COLO668 (cell line): ENCODE data around the gene GPC3.

Experiments used
- DNase-seq: peaks from one replicate; lab custom pipeline; 2025; ENCODE audit not compliant: unreplicated experiment; lab: John Stamatoyannopoulos, UW

The GPC3 gene

DNA sequence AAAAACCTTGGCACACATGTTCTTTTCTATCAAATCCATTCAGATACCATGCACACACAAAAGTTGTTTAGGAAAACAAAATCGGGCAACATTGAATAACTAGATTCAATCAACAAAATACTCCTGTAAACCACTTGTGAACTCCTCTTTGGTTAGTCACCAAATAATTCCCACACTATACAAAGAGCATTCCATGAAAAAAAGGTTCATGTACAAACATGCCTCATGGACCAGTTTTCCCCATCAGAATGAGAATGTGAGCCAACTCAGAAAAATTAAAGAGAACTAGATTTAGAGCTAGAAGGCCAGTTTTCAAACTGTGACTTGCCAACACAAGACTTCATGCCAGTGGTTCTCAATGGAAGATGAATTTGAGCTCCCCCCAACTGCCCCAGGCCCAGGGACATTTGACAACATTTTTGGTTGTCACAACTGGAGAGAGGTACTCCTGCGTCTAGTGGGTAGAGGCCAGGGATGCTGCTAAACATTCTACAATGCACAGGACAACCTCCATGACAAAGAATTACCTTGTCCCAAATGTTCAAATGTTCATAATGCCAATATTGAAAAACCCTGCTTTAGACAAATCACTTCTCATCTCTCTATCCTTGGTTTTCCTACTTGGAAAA, 55.4 kb downstream of the GPC3 start:
- DNase-seq = no peak

DNA sequence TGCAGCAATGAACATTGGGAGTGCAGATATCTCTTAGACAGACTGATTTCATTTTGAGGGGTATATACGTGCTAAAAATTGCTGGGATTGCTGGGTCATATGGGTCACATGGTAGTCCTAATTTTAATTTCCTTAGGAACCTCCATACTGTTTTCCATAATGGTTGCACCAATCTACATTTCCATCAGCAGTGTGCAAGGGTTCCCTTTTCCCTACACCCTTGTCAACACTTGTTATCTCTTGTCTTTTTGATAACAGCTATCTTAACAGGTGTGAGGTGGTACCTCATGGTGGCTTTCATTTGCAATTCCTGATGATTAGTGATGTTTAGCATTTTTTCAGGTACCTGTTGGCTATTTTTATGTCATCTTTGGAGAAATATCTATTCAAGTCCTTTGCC, 57.0 kb downstream of the GPC3 start:
- no peak for DNase-seq

DNA sequence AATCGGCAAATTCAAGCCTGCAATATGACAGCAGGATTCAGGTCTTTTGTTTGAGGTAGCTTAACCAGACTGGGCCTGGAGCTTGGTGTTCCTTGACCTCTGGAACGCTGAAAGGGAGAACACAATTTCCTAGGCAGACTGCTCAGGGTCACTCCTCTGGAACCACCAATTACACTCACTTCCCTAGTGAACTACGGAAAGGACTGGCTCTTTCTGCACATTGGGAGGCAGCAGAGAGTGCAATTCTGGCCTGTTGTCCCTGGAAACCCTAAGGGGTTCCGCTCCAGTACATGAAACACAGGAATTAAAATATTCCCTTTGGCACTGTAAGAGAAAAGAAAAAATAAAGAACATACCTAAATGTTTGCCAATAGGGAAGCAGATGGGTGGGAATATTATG, 58.6 kb downstream of the GPC3 start:
- DNase-seq = no peak

DNA sequence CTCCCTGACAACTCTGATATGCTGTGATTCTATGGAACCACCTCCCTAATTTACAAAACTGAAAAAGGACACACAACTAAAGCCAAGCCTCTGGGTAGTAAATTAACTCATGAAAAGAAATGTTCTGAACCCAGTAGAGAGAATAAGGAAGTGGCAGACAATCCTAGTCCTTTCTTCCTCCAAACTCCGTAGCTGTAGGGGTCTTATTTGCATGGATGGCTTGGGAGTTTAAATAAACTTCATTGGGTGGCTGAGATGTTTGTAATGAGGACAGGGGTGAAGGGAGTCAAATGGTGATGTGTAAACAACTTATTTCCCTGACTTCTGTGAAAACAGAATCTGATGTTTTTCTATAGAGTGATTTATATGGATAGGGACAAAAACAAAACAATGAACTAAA, 59.3 kb downstream of the GPC3 start:
- DNase-seq = no peak

DNA sequence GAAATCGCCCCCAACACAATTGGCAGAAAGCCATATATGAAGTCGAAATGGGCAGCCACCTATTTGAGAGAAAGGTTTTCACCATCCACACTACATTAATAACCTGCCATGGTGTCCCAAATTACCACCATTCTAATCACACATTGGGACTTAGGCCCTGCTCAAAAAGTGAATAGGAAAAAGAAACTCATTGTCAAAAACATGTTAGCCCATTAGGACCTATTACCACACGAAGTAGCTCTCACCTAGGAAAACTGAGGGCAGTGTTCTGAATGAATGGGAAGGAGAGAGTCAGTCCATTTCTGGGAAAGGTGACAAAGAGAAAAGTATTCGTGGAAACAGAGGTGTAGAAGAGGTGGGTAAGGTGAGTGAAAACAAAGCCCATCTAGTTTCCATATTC, 60.8 kb downstream of the GPC3 start:
- DNase-seq = no peak

DNA sequence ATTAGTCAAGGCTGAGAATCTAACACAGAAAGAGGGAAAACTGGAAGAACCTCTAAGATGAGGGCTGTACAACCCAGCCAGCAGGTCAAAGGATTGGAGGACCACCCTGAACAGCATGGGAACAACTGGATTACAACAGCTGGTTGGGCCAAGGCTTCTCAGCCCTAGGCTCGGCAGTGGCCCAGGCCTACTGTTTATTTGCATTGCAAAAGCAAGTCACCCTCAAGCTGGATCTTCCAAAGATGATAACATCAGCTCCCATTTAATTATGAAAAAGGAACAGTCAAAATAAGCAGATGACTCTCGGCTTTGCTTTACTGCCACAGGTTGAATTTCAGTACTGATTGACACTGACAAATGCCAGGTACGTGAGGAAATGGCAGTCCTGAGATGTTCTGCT, 61.8 kb downstream of the GPC3 start:
- DNase-seq = no peak

DNA sequence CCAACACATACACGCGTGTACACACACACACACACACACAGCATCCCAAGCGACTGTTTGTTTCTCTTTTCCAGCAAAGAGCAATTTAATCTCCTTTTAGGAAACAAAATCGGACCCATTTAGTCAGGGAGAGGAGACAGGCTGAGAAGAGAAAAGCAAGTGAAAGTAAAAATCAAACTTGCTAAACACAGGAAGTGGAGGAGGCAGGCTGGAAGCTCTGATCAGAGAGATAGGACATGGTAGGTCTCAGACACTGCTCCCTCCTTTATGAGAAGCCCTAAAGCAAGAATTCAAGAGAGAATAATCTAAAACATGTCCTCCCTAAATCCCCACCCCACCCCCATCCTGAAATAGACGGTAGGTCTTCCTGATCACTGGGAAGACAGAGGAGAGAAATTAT, 62.3 kb downstream of the GPC3 start:
- DNase-seq = no peak

DNA sequence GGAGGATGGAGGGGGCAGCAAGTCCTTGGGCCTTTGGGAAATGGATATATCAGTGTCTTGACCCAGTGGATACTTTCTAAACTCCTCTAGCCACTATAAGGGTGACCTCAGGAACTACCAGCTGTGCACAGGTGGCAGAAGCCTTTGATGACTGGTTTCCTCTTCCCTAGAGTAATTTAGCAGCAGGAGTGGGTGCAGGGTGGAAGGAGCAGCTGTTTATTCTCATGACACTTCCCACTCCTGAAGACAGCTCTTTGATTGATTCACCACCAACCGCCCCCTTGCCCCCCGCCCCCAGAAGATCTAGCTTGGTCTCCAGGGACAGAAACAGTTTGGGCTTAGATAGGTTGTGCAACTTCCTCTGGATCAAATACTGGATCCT, 63.0 kb downstream of the GPC3 start:
- DNase-seq = no peak

DNA sequence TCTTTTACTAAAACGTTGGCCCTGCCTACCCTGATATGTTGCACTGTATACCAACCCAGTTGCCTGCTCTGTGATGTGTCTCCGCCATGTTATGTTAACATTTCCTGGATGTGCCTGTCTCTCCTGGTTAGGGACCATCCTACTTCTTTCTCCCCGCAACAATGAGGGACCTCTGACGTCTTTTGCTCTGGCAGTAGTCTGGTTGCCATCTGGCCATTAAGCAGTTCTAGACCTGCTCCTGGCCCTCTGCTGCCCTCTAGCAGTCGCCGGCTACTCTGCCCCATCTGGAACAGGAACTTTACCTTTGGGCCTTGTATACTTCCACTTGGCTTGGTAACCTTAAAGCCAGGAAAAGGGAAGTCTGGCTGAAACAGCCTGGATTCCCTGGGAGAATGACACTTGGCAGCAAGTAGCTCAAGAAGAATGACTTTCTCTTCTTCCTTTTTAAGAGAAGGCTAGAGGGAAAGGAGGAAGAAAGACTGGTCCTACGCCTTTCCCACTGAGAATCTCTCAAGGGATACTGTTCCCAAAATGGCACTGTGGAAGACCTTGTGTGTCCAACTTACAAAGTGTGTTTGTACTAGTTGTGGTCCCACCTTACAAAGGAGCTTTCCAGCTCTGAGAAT, 63.5 kb downstream of the GPC3 start:
- peak; percentile 45 for DNase-seq

DNA sequence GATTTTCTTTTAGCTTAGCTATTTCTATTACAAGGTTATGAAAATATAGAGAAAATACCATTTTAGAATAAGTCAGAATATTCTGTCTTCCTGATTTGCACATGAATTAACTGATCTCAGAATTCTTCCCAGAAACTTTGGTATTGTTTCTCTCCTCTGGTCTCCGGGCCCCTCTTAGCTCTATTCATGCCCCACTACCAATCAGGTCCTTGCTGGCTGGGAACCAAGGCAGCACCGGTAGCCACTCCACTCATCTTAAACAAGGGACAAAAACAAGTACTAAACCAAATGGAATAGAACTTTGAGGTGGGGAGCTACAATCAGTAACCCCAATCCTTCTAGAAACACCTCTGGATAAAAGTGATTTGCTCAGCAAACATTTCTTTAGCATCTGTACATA, 64.3 kb downstream of the GPC3 start:
- no peak for DNase-seq

DNA sequence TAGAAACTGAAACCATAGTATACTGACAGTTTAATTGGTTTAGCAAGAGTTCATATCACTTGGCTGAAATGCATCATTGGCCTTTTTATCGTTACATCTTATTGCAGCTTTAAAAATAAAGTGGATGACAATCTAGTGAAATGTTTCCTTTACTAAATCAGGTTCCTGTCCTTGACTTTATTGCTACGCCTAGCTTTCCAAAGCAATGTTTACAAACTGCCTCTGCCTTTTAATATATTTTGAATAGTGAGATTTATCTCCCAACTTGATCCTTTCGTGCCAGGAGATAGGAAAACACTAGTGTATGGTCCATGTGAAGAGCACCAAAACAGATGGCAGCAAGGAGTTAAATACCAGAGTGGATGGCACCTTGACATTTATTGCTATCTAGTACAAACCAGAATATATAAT, 67.0 kb downstream of the GPC3 start:
- DNase-seq = no peak

DNA sequence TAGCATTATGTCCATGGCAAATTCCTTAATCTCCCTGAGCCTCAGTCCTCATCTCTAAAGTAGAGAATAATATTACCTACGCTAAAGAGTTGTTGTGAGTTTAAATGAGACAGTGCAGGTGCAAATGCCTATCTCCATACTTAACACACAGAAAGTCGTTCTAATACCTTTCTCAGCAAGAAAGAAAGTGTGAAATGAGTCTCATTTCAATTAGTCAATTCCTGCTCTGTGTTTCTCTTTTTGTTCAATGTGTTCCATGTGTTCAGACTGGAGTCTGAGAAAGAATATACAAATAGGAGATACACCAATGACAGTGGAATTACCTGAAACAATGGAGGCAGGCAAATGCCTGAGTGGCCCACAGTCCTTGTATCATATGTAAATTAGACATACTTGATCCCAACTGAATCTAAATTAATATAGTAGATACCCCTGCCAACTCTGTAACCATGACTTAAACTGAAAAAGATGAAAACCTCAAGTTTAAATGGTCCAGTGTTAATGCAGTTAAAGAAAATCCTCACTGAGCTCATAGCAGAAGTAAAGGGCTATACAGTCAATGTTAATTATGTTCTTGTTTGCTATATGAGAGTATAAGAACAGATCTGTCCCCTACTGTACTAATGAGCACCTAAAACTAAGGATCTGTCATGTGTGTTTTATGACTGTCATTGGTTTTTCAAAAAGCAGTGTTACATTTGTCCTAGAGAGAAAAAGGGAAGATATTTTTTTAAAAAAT, 68.2 kb downstream of the GPC3 start:
- no peak for DNase-seq

DNA sequence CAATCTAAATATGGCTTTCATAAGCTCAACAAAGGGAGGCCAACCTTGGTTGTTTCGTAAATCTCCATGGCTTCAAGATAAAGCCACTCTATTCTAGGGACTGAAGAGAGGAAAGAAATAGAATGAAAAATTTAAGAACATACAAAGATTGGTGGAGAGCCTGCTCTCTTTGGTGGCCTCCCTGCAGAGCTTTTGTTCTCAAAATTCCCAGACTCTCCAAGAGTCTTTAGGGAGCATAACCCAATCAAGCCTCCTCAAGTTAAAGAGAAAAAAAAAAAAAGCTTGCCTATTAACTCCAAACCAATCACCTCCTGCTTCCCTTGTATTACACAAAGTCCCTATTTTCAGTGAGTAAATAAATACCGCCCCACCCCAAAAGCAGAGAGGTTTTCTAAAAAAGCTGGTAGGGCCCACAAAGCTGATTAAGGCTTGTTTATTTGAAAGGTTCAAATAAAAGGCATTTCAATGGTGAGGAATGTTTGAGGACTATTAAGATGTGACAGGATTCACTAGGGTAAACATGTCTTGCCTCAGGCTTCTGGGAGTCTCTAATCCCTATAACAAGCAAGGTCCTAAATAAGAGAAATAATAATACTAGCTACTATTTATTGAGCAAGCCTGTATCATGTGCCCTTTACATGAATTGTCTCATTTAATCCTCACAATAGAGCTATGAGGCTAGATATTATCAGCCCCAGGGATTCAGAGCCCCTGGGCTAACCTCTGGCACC, 71.6 kb downstream of the GPC3 start:
- no peak for DNase-seq

DNA sequence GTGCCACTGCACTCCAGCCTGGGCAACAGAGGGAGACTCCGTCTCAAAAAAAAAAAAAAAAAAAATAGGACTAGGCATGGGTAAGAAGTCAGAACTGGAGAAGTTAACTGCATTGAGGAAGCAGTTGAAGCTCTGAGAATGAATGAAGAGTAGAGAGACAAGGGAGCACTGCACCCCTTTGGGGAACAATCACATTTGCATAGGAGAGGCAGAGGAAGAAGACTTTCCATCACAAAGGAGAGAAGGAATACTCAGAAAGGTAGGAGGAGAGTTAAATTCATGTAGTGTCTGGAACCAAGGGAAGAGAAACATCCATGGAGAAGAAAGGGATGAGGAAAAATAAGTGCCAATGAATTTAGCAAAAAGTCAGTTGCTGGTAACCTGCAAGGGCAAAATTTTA, 72.4 kb downstream of the GPC3 start:
- DNase-seq = no peak

DNA sequence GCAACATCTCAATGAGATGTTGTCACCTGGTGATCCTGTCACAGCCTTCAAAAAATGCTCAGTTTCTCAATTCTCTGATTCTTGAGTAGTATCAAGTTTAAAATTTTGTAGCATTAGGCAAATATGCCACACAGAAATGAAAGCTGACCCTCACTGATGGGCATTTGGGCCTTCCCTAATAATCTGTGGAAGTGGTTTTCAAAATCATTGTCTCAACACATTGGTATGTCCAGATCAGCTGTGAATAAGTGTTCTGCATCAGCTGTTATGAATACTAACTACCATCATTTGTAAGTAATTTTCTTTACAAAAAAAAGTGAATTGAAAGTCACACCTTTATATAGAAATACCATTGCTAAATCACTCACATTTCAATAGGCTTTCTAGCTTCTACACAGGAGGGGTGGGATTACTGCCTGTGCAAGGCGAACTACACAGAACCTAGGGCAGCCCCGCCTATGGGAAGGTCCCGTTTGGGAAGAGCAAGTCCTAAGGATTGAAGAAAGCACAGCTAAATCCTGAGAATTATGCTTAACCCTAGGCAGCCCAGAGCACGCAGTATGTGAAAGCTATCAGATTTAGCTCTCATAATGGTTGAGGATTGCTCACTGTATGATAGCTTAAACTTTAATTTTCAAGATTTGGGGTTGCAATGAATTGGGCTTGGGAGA, 73.4 kb downstream of the GPC3 start:
- no peak for DNase-seq

DNA sequence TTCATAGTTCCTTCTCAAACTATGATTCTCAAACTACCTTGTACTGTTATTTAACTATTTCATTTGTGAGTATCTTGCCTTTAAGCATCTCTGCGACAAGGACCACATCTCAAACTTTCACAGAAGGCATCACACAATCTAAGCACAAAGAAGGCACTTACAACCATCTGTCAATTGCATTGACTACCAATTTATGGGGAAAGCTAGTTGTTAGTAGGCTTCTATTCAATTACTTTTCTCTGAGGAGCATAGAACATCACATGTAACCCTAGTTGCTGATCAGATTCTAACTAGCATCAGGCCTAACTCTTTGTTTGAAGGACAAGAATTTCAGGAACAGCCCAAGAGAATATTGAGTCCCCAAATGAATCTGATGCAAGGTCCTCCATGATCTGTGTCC, 74.9 kb downstream of the GPC3 start:
- DNase-seq = no peak

DNA sequence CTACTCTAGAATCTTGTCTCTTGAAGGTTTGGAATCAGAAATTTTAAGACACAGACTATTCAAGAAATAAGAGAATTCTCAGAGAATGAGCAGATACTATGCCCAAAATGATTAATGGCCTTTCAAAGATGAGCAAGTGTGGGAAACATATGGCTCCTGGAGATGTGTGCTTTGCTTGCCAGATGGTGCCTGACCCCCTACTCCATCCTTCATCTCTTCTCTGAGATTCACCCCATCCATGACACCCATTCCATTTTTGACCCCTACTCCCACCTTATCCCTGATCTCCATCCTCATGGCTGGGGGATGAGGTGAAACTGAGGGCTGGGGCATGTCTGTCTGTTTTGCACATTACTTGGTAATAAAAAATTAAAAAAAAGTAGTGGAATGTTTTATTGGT, 75.5 kb downstream of the GPC3 start:
- DNase-seq = no peak

DNA sequence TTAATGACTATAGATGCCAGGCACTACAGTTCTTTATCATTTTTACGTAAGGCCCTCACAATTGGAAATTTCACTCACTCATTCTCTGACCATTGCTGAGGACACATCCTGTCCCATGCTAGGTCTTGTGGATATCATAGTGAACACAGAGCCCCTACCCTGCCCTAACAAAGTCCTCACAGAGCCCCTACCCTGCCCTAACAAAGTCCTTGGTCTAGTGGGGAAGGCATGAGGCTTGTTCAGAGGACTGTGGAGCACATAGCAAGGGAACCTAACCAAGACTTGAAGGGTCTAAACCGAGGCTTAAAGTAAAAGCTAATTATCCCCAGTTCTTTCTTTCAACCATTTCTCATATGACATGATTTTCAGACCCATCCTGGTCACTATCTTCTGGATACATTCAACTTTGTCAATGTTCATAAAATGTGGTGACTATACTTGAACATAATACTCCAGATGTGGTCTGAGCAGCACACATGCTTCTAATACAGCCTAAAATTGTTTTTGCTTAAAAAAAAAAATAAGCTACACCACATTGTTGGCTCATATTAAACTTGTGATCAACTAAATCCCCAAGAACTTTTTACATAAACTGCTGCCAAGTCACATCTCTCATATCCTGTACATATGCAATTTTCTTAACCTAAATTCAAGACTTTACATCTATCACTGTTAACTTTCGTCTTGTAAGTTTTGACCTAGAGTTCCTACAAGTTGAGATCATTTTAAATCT, 77.0 kb downstream of the GPC3 start:
- no peak for DNase-seq

DNA sequence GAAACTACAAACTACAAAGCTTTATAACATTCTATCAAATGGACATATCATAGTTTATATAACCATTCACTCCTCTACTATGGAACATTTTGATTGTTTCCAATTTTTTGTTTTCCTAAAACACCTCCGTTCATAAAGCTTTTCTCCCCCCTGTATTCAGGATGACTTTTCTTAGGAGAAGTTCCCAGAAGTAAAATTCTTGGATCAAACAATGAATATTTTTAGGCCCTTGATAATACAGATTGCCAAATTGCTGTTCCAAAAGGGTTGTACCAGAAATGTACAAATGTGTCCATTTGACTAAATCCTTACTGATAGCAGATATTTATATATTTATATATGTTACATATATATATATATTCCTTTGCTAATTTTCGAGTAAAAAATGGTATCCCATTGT, 77.8 kb downstream of the GPC3 start:
- no peak for DNase-seq

DNA sequence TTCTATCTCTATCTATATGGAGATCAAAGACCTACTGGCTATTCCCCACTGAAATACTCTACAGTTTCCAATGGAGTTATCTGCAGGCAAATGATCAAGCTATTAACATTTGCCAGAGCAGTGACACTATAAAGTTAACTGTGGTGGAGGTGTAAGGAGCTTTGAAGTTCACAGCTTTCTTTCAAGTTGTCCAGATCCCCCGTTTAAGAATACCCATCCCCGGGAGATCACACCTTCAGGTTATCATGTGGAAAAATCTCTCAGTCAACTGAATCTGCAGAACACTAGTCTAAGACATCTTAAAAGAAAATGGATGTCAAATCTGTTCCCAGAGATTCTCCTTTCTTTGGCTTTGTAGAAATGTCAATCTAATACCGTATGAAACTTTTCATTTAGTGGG, 80.1 kb downstream of the GPC3 start:
- no peak for DNase-seq
